HG03060 (cell line): ENCODE data around the gene POLR3G.
A peak's percentile ranks its signal among the peaks of the same experiment; 100 is the strongest.

Source experiments
- ATAC-seq: cut with Tn5 transposase; IDR thresholded peaks from one replicate; pipeline ENCODE4 v1.9.1; 2021; ENCODE audit warnings: low read depth, moderate number of reproducible peaks; ENCODE audit not compliant: unreplicated experiment

POLR3G gene

GRCh38 chr5:90495146-90495545 is 20.5 kb downstream of the POLR3G start:
- no peak for ATAC-seq

- no peak for ATAC-seq
Observed at GRCh38 chr5:90503596-90503995, 28.9 kb downstream of the POLR3G start.

GRCh38 chr5:90504743-90505142 is 30.1 kb downstream of the POLR3G start:
- no peak for ATAC-seq

- no peak for ATAC-seq
Observed at GRCh38 chr5:90506221-90506620, 31.6 kb downstream of the POLR3G start.

- ATAC-seq = no peak
Observed at GRCh38 chr5:90510438-90510837, 35.8 kb downstream of the POLR3G start.

GRCh38 chr5:90514520-90514919 is 39.9 kb downstream of the POLR3G start:
- ATAC-seq = no peak

GRCh38 chr5:90518661-90519060 is 44.0 kb downstream of the POLR3G start:
- ATAC-seq = no peak

- ATAC-seq = no peak
Observed at GRCh38 chr5:90519081-90519480, 44.4 kb downstream of the POLR3G start.

- ATAC-seq = no peak
Observed at GRCh38 chr5:90528601-90529193, 54.0 kb downstream of the POLR3G start.

GRCh38 chr5:90529194-90529938 is 54.7 kb downstream of the POLR3G start, which contains the start of gene LYSMD3:
Gene LYSMD3, minus strand, starts transcription at chr5:90529584. Its CDS starts 4,295 bp downstream, at chr5:90525289.
- peak; percentile 80 for ATAC-seq

- peak; percentile 28 for ATAC-seq
Observed at GRCh38 chr5:90529939-90530677, 55.4 kb downstream of the POLR3G start.

- ATAC-seq = no peak
Observed at GRCh38 chr5:90530736-90531487, 56.2 kb downstream of the POLR3G start.

GRCh38 chr5:90533794-90534193 is 59.1 kb downstream of the POLR3G start:
- ATAC-seq = no peak

GRCh38 chr5:90534922-90535321 is 60.3 kb downstream of the POLR3G start:
- ATAC-seq = no peak

GRCh38 chr5:90542827-90543519 is 68.3 kb downstream of the POLR3G start:
- ATAC-seq = no peak

GRCh38 chr5:90545511-90545910 is 70.8 kb downstream of the POLR3G start:
- no peak for ATAC-seq

GRCh38 chr5:90546216-90546837 is 71.7 kb downstream of the POLR3G start:
- ATAC-seq = no peak

- ATAC-seq = no peak
Observed at GRCh38 chr5:90547072-90547536, 72.4 kb downstream of the POLR3G start.

GRCh38 chr5:90548069-90548593 is 73.5 kb downstream of the POLR3G start:
- ATAC-seq = no peak
